HG03103 (cell line): ENCODE data around the gene NXPE4.
"Not testable (repeated sequence)": the region's sequence is repeated elsewhere in the genome, so short reads cannot be mapped to it uniquely, and the experiment has no call there.

Experiments
- ATAC-seq: cut with Tn5 transposase; IDR thresholded peaks from one replicate; pipeline ENCODE4 v1.9.1; 2021; ENCODE audit warnings: low read depth; ENCODE audit not compliant: unreplicated experiment

The NXPE4 gene

DNA sequence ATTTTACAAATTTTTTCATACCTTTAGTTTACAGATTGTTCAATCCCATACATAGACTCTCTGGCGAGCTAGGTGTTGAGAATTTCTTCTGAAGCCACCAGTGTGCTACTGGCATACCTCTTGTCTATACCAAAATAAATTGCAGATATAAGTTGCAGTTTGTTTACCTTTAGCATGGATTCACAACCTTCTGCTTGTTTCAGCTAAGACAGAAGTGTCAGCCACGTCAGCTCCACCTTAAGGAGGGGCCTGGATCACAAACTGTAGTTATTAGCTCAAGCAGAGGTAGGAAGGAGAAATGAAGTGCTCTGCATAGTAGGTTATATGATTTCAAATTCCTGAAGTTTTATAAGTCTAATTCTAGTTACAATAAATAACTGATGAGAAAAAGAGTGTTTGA lies at the start of gene NXPE4:
Gene NXPE4 (minus strand): TSS at position 216 of the 400 bp plus-strand sequence. CDS start 1,027 bp downstream, outside the sequence.
- no peak for ATAC-seq

DNA sequence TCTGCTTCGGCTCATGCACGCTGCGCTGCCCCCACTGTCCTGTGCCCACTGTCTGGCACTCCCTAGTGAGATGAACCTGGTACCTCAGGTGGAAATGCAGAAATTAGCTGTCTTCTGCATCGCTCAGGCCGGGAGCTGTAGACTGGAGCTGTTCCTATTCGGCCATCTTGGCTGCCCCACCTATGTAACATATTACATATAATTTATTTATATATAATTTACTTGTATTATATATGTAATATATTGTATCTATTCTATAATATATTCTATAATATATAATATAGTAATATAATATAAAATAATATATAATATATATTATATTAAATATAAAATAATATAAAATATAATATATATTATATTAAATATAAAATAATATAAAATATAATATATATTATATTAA lies 43.9 kb upstream of the NXPE4 start:
- not testable (repeated sequence) for ATAC-seq

DNA sequence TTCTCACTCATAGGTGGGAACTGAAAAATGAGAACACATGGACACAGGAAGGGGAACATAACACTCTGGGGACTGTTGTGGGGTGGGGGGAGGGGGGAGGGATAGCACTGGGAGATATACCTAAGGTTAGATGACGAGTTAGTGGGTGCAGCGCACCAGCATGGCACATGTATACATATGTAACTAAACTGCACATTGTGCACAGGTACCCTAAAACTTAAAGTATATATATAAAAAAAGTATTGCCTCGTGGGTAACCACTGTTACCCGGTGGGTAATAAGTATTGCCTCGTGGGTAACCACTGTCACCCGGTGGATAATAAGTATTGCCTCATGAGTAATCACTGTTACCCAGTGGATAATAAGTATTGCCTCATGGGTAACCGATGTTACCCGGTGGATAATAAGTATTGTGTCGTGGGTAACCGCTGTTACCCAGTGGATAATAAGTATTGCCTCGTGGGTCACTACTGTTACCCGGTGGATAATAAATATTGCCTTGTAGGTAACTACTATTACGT lies 35.9 kb upstream of the NXPE4 start:
- not testable (repeated sequence) for ATAC-seq

DNA sequence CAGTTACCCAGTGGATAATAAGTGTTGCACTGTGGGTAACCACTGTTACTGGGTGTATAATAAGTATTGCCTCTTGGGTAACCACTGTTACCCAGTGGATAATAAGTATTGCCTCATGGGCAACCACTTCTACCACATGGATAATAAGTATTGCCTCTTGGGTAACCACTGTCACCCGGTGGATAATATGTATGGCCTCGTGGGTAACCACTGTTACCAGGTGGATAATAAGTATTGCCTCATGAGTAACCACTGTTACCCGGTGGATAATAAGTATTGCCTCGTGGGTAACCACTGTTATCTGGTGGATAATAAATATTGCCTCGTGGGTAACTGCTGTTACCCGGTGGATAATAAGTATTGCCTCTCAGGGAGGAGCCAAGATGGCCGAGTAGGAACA lies 29.7 kb upstream of the NXPE4 start:
- ATAC-seq = no peak

DNA sequence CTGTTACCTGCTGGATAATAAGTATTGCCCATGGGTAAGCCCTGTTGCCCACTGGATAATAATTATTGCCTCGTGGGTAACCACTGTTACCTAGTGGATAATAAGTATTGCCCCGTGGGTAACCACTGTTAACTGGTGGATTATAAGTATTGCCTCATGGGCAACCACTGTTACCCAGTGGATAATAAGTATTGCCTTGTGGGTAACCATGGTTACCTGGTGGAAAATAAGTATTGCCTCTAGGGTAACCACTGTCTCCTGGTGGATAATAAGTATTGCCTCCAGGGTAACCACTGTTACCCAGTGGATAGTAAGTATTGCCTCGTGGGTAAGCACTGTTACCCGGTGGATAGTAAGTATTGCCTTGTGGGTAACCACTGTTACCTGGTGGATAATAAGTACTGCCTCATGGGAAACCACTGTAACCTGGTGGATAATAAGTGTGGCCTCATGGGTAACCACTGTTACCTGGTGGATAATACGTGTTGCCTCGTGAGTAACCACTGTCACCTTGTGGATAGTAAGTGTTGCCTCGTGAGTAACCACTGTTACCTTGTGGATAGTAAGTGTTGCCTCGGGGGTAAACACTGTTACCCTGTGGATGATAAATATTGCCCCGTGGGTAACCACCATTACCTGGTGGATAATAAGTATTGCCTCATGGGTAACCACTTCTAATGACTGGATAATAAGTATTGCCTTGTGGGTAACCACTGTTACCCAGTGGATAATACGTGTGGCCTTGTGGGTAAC lies 29.0 kb upstream of the NXPE4 start:
- no peak for ATAC-seq

DNA sequence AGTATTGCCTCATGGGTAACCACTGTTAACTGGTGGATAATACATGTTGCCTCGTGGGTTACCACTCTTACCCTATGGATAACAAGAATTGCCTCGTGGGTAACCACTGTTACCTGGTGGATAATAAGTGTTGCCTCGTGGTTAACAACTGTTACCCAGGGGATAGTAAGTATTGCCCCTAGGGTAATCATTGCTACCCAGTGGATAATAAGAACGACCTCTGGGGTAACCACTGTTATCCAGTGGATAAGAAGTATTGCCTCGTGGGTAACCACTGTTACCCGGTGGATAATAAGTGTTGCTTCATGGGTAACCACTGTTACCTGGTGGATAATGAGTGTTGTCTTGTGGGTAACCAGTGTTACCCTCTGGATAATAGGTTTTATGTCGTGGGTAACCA lies 28.1 kb upstream of the NXPE4 start:
- ATAC-seq = no peak

DNA sequence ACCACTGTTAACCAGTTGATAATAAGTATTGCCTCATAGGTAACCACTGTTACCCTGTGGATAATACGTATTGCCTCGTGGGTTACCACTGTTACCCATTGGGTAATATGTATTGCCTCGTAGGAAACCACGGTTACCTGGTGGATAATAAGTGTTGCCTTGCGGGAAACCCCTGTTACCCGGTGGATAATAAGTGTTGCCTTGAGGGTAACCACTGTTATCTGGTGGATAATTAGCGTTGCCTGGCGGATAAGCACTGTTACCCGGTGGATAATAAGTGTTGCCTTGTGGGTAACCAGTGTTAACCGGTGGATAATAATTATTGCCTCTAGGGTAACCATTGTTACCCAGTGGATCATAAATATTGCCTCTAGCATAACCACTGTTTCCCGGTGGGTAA lies 27.3 kb upstream of the NXPE4 start:
- no peak for ATAC-seq

DNA sequence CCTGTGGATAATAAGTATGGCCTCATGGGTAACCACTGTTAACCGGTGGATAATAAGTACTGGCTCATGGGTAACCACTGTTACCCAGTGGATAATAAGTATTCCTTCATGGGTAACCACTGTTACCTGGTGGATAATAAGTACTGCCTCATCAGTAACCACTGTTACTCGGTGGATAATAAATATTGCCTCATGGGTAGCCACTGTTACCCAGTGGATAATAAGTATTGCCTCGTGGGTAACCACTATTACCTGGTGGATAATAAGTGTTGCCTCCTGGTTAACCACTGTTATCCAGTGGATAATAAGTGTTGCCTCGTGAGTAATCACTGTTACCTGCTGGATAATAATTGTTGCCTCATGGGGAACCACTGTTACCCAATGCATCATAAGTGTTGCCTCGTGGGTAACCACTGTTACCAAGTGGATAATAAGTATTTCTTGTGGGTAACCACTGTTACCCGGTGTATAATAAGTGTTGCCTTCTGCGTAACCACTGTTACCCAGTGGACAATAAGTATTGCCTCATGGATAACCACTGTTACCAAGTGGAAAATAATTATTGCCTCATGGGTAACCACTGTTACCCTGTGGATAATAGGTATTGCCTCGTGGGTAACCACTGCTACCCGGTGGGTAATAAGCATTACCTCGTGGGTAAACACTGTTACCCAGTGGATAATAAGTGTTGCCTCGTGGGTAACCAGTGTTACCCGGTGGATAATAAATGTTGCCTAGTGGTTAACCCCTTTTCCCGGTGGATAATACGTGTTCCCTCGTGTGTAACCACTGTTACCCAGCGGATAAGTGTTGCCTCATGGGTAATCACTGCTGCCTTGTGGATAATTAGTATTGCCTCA lies 26.6 kb upstream of the NXPE4 start:
- no peak for ATAC-seq

DNA sequence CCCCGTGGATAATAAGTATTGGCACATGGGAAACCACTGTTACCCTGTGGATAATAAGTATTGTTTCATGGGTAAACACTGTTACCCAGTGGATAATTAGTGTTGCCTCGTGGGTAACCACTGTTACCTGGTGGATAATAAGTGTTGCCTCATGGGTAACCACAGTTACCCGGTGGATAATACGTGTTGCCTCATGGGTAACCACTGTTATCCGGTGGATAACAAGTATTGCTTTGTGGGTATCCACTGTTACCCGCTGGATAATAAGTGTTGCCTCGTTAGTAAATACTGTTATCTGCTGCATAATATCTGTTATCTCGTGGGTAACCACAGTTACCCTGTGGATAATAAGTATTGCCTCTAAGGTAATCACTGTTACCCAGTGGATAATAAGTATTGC lies 25.5 kb upstream of the NXPE4 start:
- no peak for ATAC-seq

DNA sequence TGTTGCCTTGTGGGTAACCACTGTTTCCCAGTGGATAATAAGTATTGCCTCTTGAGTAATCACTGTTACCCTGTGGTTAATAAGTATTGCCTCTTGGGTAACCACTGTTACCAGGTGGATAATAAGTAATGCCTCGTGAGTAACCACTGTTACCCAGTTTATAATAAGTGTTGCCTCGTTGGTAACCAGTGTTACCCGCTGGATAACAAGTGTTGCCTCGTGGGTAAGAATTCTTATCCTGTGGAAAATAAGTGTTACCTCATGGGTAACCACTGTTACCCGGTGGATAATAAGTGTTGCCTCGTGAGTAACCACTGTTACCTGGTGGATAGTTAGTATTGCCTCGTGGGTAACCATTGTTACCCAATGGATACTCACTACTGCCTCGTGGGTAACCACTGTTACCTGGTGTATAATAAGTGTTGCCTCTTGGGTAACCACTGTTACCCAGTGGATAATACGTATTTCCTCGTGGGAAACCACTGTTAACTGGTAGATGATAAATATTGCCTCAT lies 24.1 kb upstream of the NXPE4 start:
- no peak for ATAC-seq

DNA sequence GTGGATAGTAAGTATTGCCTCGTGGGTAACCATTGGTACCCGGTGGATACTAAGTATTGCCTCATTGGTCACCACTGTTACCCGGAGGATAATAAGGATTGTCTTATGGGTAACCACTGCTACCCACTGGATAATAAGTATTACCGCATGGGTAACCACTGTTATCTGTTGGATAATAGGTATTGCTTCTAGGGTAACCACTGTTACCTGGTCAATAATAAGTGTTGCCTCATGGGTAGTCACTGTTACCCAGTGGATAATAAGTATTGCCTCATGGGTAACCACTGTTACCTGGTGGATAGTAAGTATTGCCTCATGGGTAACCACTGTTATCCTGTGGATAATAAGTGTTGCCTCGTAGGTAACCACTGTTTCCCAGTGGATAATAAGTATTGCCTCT lies 22.6 kb upstream of the NXPE4 start:
- ATAC-seq = no peak

DNA sequence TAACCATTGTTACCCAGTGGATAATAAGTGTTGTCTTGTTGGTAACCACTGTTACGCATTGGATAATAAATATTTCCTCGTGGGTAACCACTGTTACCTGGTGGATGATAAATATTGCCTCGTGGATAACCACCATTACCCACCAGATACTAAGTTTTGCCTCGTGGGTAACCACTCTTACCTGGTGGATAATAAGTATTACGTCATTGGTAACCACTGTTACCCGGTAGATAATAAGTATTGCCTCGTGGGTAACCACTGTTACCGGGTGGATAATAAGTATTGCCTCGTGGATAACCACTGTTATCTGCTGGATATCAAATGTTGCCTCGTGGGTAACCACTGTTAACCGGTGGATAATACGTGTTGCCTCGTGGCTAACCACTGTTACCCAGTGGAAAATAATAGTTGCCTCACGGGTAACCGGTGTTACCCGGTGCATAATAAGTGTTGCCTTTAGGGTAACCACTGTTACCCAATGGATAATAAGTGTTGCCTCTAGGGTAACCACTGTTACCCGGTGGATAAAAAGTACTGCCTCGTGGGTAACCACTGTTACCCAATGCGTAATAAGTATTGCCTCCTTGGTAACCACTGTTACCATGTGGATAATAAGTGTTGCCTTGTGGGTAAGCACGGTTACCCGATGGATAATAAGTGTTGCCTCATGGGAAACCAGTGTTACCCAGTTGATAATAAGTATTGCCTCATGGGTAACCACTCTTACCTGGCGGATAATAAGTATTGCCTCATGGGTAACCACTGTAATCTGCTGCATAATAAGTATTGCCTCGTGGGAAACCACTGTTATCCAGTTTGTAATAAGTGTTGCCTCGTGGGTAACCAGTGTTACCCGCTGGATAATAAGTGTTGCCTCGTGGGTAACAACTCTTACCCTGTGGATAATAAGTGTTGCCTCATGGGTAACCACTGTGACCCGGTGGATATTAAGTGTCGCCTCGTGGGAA lies 21.9 kb upstream of the NXPE4 start:
- ATAC-seq = no peak

DNA sequence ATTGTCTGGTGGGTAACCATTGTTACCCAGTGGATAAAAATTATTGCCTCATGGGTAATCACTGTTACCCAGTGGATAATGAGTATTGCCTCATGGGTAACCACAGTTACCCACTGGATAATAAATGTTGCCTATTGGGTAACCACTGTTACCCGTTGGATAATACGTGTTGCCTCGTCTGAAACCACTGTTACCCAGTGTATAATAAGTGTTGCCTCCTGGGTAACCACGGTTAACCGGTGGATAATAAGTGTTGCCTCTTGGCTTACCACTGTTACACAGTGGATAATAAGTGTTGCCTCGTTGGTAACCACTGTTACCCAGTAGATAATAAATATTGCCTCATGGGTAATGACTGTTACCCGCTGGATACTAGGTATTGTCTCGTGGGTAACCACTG lies 20.9 kb upstream of the NXPE4 start:
- no peak for ATAC-seq

DNA sequence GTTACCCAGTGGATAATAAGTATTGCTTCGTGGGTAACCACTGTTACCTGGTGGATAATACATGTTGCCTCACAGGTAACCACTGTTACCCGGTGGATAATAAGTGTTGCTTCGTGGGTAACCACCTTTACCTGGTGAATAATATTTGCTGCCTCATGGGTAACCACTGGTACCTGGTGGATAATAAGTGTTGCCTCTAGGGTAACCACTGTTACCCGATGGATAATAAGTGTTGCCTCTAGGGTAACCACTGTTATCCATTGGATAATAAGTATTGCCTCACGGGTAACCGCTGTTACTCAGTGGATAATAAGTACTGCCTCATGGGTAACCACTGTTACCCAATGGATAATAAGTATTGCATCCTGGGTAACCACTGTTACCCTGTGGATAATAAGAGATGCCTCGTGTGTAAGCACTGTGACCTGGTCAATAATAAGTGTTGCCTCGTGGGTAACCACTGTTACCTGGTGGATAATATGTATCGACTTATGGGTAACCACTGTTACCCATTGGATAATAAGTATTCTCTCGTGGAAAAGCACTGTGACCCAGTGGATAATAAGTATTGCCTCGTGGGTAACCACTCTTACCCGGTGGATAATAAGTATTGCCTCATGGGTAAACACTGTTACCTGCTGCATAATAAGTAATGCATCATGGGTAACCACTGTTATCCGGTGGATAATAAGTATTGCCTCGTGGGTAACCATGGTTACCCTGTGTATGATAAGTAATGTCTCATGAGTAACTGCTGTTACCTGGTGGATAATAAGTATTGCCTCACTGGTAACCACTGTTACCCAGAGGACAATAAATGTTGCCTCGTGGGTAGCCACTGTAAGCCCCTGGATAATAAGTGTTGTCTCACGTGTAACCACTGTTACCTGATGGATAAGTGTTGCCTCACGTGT lies 20.1 kb upstream of the NXPE4 start:
- ATAC-seq = no peak

DNA sequence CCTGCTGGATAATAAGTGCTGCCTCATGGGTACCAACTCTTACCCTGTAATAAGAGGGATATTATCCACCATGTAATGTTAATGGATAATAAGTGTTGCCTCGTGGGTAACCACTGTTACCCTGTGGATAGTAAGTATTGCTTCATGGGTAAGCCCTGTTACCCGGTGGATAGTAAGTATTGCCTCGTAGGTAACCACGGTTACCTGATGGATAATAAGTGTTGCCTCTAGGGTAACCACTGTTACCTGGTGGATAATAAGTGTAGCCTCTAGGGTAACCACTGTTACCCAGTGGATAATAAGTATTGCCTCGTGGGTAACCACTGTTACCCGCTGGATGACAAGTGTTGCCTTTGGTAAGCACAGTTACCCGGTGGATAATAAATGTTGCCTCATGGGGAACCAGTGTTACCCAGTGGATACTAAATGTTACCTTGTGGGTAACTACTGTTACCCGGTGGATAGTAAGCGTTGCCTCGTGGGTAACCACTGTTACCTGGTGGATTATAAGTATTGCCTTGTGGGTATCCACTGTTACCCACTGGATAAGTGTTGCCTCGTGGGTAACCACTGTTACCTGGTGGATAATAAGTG lies 18.6 kb upstream of the NXPE4 start:
- no peak for ATAC-seq

DNA sequence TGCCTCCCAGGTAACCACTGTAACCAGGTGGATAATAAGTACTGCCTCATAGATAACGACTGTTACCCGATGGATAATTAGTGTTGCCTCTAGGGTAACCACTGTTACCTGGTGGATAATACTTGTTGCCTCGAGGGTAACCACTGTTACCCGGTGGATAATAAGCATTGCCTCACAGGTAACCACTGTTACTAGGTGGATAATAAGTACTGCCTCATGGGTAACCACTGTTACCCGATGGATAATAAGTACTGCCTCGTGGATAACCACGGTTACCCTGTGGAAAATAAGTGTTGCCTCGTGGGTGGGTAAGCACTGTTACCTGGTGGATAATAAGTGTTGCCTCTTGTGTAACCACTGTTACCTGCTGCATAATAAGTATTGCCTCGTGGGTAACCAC lies 17.5 kb upstream of the NXPE4 start:
- not testable (repeated sequence) for ATAC-seq

DNA sequence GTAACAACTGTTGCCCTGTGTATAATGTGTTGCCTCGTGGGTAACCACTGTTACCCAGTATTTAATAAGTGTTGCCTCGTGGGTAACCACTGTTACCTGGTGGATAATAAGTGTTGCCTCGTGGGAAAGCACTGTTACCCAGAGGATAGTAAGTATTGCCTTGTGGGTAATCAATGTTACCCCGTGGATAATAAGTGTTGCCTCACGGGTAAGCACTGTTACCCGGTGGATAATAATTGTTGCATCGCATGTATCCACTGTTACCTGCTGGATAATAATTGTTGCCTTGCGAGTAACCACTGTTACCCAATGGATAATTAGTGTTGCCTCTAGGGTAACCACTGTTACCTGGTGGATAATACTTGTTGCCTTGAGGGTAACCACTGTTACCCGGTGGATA lies 17.1 kb upstream of the NXPE4 start:
- ATAC-seq = no peak

DNA sequence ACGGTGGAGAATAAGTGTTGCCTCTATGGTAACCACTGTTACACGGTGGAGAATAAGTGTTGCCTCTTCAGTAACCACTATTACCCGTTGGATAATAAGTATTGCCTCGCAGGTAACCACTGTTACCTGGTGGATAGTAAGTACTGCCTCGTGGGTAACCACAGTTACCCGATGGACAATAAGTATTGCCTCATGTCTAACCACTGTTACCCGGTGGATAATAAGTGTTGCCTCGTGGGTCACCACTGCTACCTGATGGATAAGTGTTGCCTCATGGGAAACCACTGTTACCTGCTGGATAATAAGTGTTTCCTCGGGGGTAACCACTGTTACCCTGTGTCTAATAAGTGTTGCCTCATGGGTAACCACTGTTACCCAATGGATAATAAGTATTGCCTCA lies 16.6 kb upstream of the NXPE4 start:
- ATAC-seq = not testable (repeated sequence)
